Measurements from ENCODE around the gene CDC20B.

CDC20B gene, protein sequence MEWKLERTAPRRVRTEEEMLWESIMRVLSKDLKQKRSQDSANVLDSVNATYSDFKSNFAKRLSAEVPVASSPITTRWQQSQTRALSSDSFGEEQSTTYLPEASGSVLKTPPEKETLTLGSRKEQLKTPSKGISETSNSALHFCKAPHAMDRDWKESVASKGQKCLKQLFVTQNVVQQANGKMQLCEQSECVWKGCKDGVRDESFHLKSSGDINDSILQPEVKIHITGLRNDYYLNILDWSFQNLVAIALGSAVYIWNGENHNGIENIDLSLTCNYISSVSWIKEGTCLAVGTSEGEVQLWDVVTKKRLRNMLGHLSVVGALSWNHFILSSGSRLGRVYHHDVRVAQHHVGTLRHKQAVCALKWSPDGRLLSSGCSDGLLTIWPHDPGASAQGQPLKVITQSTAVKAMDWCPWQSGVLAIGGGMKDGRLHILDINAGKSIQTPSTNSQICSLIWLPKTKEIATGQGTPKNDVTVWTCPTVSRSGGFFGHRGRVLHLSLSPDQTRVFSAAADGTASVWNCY

DNA sequence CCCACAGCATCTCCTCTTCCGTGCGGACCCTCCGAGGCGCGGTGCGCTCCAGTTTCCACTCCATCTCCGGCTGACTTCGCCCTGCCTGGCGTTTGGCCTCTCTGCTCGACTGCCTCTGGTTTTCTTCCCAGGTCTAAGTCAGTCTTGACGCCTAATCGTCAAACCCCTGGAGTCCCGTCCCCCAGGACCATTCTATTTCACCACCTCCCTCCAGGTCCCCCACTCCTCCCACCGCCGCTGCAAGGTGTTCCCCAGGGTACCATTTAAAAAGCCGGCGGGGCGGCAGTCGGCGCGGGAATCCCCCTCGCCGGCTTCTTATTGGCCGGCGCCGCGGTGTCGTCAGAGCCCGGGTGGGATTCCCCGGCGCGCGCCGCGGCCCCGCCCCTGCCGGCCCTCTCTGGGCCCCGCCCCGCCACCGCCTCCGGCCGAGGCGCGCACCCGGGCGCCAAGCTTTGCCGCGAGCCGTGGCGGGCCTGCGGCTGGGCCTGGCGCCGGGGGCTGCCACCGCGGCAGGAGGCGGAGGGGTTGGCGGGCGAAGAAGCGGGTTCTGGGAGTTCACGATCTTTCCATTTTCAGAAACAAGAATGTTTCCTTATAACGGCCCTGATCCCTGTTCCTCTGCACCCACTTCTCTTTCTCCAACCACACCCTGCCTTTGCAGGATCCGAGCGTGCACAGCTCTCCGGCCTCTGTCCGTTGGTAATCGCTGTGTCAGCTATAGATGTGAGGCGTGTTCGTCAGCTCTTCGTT, at the start of gene CDC20B:
CDC20B (minus strand) TSS at position 241 of the 750 bp plus-strand sequence; CDS start at position 64, 177 bp downstream.
- DNase-seq = peak; percentile 48

DNA sequence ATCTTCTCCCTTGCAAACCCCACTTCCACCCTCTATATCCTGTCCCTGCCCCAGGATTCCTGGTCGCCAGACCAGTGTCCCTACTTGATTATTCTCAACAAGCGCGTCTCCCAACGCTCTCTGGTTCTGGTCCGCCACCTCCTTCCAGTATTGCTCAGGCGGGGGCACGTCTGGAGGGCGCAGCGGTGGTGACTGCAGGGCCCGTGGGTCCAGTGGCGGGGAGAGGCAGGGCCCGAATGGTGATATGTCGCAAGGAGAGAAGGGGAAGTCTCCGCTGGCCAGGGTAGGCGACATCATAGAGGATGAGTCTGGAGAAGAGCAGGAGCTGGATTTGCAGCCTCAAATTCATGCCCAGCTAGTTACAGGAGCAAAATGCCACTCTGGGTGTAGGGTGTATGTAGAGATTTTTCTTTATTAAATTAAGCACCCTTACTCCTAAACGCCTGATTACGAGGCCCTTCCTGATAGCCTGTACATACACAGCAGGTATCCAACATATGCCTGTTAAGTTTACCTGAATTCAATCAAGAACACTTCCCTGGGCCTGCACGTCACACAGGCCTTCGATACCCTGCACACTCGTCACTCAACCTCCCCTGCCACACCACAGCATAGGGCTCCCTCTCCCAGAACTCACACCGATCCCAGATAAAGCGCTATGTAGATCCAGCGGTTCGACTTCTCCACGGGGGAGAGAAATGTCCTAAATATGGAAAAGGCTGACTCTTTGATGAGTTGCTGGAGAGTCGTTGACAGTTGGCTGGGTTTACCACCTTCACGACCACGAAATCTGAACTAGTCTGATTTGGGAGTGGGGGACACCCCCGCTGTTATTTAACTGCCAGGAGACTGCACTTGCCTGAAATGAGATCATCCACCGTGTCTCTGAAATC, 49.4 kb upstream of the CDC20B start:
- DNase-seq = no peak

DNA sequence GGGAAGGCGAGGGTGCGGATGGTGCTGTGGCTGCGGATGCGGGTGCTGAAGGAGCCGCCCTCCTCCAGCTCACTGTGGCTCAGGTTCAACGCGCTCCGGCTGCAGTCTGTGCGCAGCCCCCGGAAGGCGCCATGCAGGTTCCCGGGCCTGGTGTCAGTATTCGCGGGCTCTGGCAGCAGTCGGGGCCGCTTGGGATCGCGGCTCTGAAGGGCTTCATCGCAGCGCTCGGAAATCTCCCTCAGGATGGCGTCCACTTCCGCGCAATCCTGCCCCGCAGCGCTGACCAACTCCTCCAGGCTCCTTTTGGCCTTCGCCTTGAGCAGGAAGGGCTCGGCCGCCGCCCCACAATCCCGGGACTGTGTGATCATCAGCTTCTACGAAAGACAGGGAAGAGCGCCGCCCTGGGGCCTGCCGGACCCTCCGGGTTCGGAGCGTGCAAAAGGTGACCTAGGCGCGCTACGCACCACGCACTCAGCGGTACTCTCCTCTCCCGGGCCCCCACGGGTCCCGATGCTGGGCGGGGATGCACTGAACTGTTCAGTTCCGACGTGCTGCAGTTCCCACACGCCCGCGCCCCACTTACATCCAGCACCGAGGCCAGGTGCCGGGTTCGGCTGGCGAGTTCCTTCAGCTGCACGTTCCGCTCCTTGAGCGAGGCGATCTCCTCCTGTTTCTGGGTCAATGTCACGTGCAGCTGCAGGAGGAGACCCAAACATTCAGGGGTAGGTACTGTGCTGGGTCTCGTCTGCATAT, 47.6 kb upstream of the CDC20B start:
- DNase-seq = peak; percentile 32

DNA sequence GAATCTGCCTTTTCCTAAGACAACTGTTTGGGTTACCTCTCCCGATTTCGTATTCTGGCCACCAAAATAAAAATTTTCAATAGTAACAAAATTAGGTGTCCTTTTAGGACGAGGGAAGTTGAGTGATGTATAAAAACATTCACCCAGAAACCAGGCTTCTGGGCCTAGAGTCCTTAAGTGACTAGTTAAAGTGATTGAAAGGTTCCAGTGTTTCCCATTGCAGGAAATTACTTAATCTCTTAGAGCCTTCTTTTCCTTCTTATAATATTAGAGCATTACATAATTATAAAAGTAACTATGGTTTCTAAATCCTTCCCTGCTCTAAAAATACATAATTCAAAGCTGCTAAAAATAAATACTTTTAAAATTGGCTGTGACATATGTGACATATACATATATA, 46.8 kb upstream of the CDC20B start:
- peak; percentile 27 for DNase-seq

DNA sequence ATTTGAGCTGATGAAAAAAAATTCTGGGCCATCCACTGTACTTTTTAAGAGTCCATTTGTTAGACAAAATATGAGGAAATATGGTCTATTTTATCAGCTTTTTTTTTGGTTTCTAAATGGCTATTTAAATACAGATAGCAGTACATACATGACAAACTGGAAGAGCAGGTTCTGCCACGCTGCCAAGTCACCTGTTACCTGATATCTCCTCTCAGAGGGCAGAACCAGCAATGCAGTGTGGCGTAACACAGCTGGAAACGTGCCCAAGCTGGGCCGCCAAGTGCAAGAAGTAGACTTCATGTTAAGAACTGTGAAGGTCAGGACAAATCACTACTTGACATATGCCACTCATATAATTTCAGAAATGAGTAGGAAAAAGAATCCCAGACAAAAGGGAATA, 46.0 kb upstream of the CDC20B start:
- peak; percentile 84 for DNase-seq

DNA sequence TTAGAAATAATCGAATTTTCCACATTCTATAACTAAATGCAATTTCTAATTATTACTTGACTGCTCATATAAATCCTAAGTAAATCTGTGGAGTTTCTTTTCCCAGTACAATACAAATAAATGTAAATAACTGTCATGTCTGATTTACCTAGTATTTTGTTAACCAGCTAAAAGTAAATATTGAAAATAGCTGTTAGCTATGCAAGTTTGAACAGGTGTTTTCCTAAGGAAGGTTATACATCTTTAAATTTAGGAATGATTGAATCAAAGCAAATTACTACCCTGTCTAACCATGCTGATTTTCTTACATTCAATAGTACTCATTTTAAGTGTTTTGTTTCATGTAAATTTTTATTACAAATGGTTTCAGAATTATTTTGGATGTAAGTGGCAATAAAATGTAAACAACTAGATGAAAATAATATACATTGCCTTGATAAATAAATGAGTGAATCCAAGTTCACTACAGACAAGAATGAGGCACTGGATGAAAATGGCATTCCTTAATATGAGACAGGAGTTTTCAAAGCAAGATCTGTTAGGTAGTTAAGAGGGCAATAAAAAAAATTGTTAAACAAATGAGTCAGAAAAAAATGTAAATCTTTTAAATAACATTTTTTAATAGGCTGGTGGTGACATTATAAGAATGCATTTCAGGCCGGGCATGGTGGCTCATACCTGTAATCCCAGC, 38.4 kb upstream of the CDC20B start:
- DNase-seq = peak; percentile 17

DNA sequence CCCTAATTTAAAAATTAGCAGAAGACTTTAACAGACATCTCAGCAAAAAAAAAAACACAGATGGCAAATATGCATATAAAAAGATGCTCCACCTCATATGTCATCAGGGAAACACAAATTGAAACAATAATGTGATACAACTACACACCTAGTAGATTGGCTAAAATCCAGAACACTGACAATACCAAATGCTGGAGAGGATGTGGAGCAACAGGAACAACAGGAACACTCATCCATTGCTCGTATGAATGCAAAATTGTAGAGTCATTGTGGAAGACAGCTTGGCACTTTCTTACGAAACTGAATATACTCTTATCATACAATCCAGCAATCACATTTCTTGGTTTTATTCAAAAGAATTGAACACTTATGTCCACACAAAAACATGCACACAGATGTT, 32.0 kb upstream of the CDC20B start:
- no peak for DNase-seq

DNA sequence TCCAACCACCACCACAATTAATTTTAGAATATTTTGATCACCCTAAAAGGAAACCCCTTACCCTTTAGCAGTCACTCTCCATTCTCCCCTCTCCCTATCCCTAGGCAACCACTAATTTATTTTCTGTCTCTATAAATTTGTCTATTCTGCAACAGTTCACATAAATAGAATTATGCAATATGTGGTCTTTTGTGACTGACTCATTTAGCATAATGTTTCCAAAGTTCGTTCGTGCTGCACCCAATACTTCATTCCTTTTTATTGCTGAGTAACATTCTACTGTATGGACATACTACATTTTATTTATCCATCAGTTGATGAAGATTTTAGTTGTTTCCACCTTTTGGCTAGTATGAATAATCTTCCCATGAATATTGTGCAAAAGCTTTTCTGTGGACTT, 18.2 kb upstream of the CDC20B start:
- no peak for DNase-seq

DNA sequence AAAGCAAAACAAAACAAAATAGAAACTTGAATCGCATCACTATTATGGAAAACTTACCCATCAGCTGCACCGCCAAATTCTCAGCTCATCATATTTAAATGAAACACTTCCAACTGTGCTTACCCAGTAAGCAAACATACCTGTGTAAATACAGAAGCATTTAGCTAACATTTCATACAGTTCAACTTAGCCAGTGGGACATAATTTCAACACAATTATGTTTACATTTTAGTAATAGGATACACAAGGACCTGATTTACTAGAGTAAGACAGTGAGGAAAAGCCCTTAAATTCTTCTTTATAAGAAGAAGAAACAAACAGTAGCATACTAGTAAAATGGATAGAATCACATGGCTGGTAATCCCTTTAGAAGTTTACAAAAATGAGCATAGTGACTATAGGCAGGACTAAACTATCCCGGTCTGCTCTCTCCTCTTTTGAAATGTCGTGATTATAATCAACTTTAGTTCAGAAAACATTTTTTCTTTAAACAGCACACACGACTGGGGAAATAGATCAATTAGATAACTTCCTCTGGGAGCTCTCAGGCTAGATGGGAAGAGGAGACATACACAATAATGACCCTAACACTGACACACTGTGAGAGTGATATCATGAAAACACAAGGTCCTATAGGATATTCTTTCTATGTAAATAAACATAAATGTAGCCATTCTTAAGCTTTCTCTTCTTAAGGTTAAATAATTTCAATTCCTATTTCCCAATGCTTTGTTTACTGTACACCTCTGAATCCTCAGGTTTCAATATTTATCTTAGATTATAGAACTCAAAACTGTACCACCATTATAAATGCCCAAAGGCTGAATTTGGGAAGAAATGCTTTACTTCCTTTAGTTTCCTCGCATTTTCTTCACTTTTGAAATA, 15.9 kb upstream of the CDC20B start:
- peak; percentile 39 for DNase-seq

DNA sequence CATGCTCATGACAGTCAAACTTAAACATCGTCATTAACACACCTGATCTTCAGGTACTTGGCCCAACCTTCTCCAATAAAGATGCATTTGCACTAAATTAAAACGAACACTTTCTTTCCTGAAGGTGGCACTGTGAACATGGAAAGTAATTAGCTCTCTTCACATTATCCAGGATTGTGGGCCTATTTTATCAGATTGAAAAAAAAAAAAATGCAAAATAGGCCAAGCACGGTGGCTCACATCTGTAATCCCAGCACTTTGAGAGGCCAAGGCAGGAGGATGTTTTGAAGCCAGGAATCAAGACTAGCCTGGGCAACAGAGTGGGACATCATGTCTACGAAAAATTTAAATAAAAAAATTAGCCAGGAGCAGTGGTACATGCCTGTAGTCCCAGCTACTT, 14.4 kb upstream of the CDC20B start:
- peak; percentile 33 for DNase-seq

DNA sequence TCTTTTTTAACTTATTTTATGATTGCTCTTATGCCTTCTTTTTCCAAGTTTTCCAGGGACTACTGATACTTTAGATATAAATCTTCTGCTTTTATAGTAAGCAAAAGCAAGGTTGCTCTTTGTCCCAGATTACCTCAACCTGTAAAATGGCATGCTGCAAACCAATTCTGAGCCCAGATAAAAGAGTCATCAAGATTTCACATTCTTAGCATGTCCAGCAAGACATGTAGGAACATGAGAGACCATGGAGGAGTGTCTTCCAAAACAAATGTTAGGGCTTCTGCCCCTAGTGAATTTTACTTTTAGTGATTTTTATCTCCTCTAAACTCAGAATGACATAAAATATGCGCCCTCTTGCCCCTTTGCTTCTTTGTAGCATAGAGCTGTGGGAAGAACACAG, 7.0 kb upstream of the CDC20B start:
- no peak for DNase-seq

DNA sequence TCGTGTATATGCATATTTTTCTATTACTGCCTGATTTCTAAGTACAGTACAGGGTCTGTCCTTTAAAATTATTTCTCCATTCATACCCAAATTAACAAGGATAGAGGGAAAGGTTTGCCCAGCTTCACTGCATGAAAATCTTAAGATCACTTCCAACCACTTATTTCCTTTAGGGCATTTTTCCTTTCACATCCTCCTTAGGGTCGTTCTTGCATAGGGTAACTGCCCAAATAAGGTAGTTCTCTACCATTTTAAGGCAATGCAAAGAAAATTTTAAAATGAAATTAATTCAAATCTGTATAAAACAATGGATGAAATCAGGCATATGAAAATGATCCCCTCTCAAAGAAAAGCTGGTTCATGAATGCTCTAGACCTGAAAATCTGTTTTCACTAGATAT, 4.1 kb upstream of the CDC20B start:
- no peak for DNase-seq

DNA sequence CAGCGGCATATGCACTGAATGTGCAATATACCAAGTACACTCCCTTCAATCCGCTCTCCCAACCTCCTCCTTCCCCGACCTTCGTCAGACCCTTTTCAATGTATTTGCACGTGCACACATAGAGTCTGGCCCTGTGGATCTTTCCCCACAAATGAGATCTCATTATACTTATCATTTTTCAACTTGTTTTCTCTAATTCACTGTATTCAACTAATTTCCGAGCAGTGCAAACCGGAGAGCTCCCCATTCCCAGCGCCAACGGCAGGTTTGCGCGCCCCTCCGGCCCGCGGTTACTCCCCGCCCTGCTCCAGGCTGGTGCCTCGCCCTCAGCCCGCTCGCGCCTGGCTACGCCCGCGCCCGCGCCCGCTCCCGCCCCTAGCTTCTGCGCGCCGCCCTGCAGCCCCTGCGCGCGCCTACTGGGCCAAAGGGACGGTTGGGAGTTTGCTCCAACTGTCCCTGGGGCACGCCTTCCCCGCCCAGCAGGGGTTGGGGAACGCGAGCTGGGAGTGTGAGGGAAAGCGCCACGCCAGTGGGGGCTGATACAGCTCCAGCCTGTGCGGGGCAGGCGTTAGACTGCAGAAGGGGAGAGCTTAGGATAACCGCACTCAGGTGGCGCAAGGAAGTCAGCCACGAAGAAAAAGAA, 3.3 kb upstream of the CDC20B start:
- DNase-seq = peak; percentile 63

DNA sequence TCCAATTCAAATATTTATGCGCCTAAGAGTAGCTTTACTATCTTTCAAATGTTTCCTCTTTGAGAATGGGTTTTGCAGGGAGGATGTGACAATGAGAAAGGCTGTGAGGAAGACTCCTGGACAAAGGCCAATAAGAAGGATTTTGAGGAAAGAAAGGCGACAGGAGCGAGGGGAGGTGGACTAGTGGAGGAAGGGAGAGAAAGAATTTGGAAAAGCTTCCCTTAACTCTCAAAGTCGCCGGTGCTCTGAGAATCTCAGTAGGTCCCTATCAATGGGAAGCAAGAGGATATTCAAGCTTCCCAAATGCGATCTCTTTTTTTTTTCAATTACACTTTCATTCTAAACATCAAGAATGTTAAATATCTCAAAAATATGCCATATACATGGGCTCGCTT, 2.8 kb upstream of the CDC20B start:
- no peak for DNase-seq

DNA sequence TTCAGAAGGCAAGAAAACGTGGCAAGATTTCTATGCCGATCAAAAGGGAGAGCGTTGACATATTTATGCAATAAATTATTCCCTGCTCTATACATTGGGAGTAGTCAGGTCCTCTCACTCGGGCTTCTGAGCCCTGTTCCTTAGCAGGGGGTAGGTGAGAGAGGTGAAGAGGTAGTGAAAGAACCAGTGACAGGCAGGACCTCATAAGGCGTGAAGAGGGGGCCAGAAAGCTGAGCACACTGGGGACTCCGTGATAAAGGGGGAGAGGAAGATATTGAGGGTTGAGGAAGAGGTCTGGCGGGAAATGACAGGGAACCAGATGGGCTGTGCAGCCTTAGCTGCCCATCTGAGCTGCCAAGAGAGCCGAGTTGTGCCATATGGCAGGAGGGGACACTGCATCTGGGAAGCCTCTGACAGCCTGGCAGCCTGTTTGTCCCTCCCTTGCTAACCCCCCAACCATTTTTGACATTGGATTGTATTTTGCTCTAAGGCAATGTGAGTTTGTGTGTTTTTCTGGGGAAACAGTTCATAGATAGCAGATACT, 782 bp upstream of the CDC20B start:
- DNase-seq = peak; percentile 18

DNA sequence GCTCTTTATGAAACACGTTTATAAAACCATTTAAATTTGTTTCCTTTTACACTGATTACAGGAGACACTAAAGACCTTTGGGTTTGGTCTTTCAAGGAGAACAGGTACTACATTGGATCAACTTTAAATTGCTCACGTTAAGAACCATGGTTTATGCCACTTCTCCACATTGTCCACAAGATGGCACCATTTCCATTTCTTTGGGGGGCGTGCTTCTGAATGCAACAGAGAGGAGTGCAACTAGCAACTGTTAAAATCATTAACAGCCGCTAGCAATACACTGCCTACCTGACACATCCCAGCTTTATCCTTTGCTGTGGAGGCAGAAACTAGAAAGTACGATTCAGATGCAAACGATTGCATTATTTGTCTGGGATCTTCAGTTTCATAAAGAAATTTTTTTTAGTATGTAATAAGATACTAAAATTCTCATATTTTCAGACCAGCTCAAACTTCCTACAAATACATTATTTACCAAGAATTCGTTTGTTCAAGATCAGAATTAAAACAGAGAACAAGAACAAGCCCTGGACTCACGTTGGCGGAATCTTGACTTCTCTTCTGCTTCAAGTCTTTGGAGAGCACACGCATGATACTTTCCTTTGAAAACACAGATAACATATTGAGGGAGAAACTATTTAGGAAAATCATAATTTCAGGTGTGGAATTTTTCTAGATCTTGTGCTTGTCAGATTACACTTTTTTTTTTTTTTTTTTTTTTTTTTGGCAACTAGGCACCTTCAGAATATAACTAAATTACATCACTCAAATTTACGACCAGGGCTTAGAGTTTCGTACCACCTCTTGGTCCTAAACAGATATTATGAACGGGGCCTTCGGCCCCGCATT, 702 bp downstream of the CDC20B start:
- DNase-seq = peak; percentile 88

DNA sequence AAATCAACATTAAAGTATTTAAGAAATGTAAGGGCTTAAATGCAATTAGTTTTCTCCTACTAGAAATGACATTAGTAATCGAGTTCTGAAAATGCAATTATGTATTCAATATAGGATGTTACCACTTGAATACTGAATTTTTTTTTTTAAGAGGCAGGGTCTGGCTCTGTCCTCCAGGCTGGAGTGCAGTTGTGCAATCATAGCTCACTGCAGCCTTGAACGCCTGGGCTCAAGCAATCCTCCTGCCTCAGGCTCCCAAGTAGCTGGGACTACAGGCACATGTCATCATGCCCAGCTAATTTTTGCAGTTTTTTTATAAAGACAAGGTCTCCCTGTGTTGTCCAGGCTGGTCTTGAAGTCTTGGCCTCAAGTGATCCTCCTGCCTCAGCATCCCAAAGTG, 1.5 kb downstream of the CDC20B start:
- no peak for DNase-seq

DNA sequence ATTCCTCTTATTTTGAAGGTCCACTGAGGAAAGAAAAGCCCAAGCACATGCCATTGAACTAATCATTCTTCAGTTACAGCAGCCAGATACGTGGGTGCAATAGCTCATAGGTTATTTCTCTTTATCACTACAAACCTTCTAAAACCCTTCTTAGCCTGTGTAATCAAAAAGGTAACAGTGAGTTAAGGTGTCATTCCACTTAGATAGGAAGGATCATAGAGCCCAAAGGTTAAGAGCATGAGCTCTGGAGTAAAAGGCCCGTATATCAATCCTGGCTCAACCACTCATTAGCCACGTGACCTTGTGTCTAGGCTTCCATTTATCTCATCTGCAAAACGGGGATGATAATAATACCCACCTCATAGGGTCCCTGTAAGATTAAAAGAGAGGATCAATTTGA, 10.3 kb downstream of the CDC20B start:
- no peak for DNase-seq

Measured in NCI-H510A treated with DMSO at 0.1 percent for 48 hours (cell line).